Measurements from ENCODE around the gene MORN1.

DNA sequence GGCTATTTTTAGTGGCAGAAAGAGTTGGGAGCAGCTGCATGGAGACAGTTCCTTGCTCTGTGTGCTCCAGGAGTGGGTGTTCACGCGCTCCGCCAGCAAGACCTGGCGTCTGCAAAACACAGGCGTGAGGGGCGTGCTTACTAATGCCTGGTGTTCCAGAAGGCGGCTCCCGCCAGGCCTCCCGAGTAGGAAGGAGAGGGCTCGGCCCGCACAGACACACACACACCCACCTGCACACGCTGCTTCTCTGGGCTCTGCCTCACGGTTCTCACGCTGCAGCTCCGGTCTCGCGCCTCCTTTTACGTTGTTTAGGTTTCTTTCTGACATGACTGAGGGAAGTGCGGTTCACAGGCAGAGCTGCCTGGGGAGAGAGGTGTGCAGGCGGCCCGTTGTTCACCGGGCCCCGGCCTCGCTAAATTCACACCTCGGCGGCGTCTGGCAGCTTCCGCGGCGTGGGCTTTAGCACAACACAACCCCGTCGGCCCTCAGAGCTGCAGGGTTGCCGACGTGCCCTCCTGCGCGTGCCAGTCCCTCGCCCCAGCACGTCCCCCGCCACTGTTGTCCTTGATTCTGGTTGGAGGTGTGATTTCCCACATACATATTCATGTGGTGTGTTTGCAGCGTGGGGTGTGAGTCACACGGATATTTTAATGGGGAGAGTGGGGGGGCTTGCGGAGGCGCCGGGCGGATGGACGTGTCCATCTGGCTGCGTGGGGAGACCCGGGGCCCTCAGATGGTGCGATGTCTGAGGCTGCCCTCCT, 86.3 kb downstream of the MORN1 start:
- TF ChIP-seq, protein P1, sequence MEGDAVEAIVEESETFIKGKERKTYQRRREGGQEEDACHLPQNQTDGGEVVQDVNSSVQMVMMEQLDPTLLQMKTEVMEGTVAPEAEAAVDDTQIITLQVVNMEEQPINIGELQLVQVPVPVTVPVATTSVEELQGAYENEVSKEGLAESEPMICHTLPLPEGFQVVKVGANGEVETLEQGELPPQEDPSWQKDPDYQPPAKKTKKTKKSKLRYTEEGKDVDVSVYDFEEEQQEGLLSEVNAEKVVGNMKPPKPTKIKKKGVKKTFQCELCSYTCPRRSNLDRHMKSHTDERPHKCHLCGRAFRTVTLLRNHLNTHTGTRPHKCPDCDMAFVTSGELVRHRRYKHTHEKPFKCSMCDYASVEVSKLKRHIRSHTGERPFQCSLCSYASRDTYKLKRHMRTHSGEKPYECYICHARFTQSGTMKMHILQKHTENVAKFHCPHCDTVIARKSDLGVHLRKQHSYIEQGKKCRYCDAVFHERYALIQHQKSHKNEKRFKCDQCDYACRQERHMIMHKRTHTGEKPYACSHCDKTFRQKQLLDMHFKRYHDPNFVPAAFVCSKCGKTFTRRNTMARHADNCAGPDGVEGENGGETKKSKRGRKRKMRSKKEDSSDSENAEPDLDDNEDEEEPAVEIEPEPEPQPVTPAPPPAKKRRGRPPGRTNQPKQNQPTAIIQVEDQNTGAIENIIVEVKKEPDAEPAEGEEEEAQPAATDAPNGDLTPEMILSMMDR (IDR thresholded peaks at IDR 0.05; ENCODE audit: poor library complexity): no peak
- TF ChIP-seq EZH2phosphoT487 (IDR thresholded peaks at IDR 0.05; ENCODE audit: low read depth, severe bottlenecking, unreplicated experiment) (no peak), EZH2 (IDR thresholded peaks at IDR 0.05; ENCODE audit: borderline replicate concordance) (no peak)

All from hepatocyte (in vitro differentiated cells).